HG02642 (cell line): ENCODE data around the gene UBE2B.
"Not testable (repeated sequence)": the region's sequence is repeated elsewhere in the genome, so short reads cannot be mapped to it uniquely, and the experiment has no call there.

Experiments
- ATAC-seq: cut with Tn5 transposase; IDR thresholded peaks from one replicate; pipeline ENCODE4 v1.9.1; 2021; ENCODE audit warnings: mild to moderate bottlenecking; ENCODE audit not compliant: unreplicated experiment, poor library complexity

UBE2B gene

DNA sequence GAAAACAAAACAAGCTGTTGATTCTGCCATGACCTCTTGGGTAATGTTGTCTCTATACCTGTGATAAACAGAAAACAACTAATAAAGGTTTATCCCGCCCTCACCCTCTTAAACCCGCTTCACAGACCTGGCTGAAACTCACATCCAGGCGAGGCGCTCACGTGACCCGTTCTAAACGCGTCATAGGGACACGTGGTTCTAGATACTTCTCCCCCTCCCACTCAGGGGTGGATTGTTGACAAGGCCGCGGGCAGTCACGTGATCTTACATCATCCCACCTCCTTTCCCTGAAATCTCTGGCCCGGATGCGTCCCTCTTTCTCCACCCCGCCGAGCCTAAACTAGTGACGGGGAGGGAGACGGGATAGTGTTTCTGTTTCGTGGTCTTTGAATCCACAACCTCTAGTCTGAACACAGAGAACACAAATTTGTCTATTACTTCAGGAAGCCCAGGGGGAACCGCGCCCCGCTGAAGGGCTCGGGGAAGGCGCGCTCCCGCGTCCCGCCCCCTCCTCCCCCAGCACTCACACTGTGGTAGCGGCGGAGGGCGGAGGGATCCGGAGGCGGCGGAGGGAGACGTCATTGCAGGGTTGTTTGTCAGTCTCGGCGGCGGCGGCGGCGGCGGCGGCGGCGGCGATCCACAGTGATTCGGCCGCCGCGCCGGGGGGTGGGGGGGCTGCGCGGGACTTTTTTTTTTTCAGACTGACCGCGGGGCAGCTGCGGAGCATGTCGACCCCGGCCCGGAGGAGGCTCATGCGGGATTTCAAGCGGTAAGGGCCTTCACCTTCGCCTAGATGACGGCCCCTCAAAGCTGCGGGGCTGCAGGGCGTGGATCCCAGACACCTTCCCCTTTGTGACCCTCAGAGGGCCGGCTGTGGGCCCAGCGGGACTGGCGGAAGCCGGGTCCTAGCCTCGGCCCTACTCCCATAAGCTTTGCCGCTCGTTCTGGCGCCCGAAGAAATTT is at the start of gene UBE2B:
Gene UBE2B (plus strand): TSS at position 699 of the 963 bp plus-strand sequence. CDS start 27 bp downstream, at position 726.
- peak; percentile 79 for ATAC-seq

DNA sequence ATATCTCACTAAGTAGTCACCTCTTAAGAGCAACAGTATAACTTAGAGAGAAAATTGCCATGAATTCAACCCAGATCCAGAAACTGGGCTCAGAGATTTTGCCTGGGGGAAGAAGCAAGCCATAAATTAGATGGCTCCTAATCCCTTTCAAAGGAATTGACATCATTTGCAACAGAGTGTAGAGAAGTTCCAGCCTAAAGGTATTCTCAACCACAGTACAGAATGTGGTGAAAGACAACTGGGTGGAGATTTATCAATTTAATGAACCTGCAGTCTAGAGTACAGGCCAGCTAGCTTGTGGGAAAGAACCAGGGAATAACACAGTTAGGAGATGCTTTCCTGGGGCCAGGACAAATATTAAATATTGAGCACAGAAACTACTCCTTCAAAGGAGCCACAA is 44.0 kb upstream of the UBE2B start:
- no peak for ATAC-seq

DNA sequence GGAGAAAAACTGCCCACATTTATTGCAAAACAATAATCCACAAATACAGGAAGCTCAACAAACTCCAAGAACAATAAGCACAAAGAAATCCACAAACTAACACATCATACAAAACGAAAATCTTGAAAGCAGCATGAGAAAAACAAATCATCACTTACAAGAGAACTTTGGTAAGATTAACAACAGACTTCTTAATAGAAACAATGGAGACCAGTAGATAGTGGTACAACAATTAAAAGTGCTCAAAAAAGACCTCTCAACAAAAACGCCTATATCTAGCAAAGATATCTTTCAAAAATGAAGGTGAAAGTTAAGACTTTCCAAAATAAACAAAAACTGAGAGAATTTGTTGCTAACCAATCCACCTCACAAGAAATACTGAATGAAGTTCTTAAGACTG is 42.8 kb upstream of the UBE2B start:
- no peak for ATAC-seq

DNA sequence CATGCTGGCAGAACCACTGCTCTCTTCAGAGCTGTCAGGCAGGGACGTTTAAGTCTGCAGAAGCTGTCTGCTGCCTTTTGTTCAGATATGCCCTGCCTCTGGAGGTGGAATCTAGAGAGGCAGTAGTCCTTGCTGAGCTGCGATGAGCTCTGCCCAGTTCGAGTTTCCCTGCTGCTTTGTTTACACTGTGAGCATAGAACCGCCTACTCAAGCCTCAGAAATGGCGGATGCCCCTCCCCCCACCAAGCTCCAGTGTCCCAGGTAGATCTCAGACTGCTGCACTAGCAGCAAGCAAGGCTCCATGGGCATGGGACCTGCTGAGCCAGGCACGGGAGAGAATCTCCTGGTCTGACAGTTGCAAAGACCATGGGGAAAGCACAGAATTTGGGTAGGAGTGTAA is 34.5 kb upstream of the UBE2B start:
- ATAC-seq = not testable (repeated sequence)

DNA sequence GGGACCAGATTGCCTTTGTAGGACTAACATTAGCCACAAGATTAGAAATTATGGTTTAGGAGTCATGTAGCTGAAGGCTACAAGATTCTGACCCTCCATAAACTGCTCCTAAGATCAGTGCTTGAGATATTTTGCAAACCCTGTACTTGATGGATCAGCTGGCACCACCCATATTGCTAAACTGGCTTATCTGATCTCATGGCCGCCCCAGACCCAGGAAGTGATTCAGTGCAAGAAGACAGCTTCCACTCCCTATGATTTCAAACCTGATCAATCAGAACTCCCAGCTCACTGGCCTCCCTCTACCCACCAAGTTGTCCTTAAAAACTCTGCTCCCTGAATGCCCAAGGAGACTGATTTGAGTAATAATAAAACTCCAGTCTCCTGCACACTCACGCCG is 27.9 kb upstream of the UBE2B start:
- ATAC-seq = not testable (repeated sequence)

DNA sequence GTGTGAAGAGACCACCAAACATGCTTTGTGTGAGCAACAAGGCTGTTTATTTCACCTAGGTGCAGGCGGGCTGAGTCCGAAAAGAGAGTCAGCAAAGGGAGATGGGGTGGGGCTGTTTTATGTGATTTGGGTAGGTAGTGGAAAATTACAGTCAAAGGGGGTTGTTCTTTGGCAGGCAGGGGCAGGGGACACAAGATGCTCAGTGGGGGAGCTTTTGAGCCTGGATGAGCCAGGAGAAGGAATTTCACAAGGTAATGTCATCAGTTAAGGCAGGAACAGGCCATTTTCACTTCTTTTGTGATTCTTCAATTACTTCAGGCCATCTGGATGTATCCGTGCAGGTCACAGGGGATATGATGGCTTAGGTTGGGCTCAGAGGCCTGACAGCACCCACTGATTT is 25.9 kb upstream of the UBE2B start:
- not testable (repeated sequence) for ATAC-seq

DNA sequence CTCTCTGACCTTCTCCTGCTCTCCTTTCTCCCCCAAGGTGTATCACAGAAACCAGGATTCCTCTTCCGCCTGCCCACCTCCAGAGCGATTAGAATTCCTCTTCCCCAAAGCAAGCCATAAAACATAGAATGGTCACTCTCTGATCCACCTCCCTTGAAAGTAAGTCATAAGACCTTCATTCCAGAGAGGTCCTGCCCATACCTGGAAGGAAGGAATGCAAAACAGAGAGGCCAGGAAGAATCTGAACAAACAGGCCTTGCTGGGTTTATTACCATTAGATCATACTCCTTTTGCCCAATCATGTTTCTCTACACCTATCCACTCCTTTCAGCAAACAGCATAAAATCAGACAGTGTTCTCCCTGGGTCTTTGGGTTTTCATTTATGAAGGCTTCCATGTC is 25.4 kb upstream of the UBE2B start:
- no peak for ATAC-seq

DNA sequence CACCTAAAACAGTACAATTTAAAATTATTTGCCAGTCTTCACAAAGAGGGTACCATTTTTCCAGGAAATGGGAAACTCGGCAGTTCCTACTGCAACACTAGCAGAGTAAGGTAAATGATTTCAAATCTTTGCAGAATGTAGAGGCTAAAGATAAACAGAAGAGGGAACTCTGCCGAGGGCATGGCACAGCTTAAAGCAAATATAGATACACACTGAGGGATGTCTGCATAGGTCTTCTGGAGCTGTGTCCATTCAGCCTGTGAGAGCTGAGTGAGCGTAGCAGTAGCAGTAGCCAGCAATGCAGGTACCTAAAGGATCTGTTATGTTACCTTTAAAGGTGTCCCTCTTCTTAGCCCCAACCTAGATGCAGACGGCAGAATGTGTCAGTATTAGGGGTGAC is 21.9 kb upstream of the UBE2B start:
- ATAC-seq = no peak

DNA sequence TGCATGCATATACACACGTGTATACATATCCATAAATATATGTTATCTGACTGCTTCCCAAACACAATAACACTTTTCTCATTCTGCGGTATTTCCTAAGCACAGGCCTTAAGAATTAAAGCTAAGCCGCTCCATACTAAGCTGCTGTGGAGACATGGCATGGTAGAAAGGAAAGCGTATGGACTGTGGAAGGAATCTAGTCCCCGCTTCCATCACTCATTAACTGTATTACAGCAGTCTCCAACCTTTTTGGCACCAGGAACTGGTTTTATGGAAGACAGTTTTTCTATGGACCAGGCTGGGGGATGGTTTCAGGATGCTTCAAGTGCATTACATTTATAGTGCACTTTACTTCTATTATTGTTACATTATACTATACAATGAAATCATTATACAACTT is 15.7 kb upstream of the UBE2B start:
- no peak for ATAC-seq

DNA sequence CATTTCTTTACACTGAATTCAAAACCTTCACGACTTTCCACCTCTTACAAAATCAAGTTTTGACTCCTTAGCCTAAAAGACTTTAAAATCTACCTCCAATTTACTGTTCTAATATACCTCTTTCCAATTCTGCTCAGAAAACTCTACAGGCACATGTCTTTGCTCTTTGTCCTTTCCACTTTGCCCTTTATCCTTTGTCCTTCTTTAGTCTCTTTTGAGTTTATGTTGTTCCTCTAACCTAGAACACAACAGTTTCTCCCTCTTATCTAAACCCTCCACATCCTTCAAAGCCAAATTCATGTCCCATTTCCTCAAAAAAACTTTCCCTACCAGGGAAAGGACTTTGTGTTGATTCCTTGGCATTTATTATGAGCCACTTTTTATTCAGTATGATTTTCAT is 5.8 kb upstream of the UBE2B start:
- no peak for ATAC-seq

DNA sequence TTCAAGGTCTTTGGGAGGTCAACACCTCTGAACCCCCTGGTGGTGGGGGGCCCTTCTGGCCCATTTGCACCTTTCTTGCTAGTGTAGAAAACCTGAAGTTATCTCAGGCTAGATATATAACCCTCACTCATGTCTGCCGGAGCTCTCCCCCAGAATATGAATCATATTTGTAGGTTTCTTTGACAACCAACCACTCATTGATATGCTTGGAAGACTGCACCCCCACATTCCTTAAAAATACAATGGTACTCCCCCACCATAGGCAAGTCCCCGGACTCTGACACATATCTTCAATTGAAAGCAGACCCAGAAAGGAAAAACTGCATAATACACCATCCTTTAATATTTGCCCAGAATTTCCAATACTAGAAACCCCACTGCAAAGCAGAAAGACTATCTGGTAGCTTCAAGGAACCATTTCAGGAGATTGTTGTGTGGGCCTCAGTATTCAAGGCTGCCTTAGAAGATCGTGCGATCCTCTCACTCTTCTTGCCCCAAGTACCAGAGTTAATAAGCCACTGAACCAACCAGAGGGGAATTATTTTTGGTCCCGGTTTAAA is 978 bp upstream of the UBE2B start:
- ATAC-seq = peak; percentile 2

DNA sequence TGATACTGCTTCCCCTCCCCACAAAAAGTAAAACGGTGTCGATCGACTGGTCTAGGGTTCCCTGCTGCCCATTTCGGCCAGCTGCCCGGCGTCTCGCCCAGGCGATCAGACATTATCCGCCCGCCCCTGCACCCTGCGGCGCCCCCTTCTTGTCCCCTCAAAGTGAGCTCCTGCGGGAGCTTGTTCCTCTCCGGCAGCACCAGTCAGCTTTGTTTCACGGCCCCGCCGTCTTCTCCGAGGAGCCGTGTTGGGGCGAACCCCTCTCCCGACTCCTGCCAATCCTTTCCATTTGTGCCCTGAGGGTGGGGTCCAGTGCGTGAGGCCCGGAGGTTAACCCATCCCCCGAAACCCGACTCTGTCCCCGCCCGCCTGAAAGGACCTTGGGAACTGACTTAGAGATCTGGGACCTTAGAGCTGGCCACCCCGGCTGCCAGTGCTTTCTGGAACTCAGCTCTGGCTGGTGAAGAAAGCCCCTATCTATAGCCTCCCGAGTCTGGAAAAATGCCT is 518 bp downstream of the UBE2B start:
- ATAC-seq = peak; percentile 2

DNA sequence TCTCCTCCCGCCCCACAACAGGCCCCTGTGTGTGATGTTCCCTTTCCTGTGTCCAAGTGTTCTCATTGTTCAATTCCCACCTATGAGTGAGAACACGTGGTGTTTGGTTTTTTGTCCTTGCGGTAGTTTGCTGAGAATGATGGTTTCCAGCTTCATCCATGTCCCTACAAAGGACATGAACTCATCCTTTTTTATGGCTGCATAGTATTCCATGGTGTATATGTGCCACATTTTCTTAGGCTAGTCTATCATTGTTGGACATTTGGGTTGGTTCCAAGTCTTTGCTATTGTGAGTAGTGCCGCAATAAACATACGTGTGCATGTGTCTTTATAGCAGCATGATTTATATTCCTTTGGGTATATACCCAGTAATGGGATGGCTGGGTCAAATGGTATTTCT is 2.3 kb downstream of the UBE2B start:
- not testable (repeated sequence) for ATAC-seq

DNA sequence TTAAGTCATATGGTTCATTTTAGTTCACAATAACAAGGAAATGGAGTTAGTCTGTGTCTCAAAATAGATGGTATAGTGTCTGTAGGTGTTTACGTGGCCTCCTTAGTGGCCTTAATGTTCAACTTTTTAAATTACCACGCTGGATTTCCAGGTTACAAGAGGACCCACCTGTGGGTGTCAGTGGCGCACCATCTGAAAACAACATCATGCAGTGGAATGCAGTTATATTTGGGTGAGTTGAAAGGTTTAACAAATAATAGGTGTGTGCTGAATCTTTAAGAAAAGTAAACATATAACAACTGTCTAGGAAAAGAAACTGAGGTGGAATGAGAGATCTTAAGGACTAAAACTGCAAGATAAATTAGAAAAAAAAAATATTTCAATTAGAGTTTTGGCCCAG is 2.9 kb downstream of the UBE2B start:
- ATAC-seq = no peak

DNA sequence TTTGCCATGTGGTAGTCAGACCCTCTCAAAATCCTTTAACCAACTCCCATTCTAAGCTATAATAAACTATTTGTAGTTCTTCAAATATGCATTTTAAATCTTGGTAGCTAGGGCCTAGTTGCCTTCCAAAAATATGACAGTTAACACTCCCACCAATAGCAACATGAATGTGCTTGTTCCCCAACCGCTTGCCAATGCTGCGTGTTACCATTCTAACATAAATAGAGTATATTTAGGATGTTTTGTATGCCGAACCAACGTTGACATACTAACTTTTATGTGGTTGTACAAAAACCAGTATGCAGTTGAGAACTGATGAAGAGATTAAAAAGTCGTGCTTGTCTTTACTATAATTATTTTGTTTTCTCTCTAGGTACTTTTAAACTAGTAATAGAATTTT is 9.0 kb downstream of the UBE2B start:
- ATAC-seq = no peak

DNA sequence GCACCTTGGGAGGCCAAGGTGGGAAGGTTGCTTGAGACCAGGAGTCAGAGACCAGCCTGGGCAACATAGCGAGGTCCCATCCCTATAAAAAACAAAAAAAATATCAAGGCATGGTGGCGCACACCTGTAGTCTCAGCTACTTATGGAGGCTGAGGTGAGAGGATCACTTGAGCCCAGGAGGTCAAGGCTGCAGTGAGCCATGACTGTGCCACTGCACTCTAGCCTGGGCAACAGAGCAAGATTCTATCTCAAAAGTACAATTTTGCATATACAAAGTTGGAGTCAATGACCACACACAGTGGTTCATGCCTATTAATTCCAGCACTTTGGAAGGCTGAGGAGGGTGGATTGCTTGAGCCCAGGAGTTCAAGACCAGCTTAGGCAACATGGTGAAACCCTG is 10.8 kb downstream of the UBE2B start:
- not testable (repeated sequence) for ATAC-seq

DNA sequence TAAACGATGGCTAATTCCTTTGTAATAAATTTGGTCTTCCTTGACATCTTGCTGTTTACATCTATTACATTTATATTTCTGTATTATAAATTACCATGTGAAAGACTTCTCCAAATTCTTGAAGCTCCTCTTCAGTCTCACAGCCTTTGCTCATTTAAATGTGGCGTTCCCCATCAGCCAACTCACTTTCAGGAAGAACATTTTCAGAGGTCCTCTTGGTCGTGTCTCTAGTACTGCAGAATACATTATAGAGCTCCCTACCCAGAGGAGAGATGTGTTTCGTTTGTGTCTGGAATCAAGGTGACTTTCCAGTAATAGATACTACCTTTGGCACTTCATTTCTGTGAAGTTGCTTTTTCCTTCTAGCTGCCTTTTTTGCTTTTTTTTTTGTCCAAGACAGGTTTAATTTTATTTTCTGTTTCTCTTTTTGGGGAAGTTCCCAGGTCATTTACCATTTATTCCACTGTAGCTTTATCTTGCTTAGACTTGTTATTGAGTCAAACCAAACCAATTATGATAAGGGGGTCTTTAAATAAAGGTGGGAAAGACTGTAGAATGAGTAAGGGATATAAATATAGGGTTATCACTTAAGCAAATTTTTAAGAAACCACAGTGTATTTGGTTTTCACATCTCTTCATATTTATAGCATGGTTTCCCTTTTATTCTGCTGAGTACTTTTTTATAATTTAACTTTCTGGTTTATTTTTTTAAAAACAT is 12.8 kb downstream of the UBE2B start:
- no peak for ATAC-seq

DNA sequence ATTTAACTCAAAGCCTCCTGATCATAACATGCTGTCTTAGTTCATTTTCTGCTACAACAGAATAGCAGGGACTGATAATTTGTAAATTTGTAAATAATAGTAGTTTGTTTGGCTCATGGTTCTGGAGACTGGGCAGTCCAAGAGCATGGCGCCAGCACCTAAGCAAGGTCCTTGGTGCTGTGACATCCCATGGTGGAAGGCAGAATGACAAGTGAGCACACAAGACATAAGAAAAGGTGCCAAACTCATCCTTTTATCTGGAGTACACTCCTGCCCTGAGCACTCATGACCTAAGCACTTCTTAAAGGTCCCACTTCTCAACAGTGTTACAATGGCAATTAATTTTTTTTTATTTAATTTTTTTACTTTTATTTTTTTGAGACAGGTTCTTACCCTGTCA is 16.1 kb downstream of the UBE2B start:
- ATAC-seq = no peak

DNA sequence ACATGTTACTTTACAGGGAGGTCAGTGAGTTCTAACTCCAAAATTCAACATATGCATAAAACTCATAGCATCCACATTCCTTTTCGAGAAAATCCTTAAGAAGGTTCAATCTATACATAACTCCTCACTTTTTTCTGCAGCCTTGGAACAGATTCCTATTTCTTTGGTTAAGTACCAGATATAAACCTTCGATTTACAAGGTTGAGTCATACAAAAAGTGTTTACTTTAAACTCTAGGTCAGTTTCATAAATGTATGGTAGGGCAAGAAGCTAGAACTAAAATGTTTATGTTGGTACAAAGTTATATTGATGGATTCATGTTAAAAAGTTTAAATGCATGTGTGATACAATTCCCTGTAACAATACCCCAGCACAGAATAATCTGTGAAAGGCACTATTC is 20.9 kb downstream of the UBE2B start:
- no peak for ATAC-seq

DNA sequence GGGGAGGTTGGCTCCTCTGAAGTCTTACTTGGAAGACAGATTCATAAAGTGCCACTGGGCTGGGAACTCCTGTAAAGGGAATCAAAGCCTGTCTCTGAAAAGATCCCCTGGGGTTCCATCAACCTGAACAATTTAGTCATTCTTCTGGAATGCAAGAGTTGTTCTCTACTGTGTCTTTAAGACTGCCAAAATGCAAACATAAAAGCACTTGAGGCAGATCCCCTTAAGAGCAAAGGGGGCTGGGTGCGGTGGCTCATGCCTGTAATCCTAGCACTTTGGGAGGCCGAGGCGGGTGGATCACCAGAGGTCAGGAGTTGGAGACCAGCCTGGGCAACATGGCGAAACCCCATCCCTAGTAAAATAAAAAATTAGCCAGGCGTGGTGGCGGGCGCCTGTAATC is 23.6 kb downstream of the UBE2B start:
- no peak for ATAC-seq

DNA sequence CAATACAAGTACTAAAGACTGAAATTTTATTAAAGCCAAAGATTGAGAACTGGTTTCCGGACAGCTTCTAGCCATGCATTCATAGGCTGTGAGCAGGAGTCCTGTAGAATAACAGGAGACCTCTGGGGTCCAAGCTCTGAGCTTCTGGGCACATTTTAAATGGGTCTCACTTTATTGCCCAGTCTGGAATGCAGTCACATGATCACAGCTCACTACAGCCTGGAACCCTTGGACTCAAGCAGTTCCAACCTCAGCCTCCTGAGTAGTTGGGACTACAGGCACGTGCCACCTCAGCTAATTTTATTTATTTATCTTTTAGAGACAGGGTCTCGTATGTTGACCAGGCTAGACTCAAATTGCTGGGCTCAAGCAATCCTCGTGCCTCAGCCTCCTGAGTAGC is 24.9 kb downstream of the UBE2B start:
- no peak for ATAC-seq
